ENCODE measurements around the gene FUBP3.

DNA sequence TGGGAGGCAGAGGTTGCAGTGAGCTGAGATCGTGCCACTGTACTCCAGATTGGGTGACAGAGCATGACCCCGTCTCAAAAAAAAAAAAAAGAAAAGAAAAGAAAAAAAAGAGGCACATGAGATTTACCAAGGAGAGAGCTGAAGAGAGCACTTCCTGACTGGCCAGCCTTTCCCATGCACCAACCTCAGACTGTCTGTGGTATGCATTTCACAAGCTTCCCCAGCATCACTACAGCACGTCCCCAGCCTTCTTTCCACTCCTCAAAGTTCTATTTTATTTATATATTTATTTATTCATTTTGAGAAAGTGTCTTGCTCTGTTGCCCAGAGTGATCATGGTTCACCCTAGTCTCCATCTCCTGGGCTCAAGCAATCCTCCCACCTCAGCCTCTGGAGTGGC is 13.6 kb upstream of the FUBP3 start:
- TF ChIP-seq CTCF (IDR thresholded peaks at IDR 0.05) (no peak), POLR2A (IDR thresholded peaks at IDR 0.05) (no peak)

Data from adrenal gland (tissue), 5 donors.